ENCODE results near the gene NANOS1. TPM values are rescaled to one million over a fixed set of nuclear protein-coding genes. Genes with fewer than 3 reads are reported as not detected.
"Not testable (repeated sequence)": the region's sequence is repeated elsewhere in the genome, so short reads cannot be mapped to it uniquely, and the experiment has no call there.

NANOS1 gene
- polyA plus RNA-seq, 4 donors: 3.4 to 4.7 (median 3.8) TPM

GRCh38 chr10:119006451-119007210 is 22.9 kb upstream of the NANOS1 start:
- DNase-seq (ENCODE audit: low read depth in 4 of 4, low spot score in 3 of 4): no peak

DNA sequence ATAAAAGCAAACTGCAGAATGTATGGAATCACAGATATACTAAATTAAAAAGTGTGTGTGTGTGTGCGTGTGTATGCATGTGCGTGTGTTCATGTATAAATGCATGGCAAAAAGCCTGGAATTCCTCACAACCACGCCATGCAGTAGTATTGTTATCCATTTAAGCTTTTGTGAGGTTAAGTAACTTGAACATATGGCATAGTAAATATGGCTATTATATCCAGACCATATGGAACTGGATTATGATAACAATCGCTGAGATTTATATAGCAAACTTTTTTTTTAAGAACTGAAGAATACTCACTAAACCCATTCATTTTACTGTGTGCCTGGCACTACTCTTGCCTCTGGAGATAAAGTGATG is 22.3 kb upstream of the NANOS1 start:
- no peak for DNase-seq (ENCODE audit: low read depth in 4 of 4, low spot score in 3 of 4)

- DNase-seq (ENCODE audit: low read depth in 4 of 4, low spot score in 3 of 4): no peak
Measured at GRCh38 chr10:119020627-119020946, 8.9 kb upstream of the NANOS1 start.

DNA sequence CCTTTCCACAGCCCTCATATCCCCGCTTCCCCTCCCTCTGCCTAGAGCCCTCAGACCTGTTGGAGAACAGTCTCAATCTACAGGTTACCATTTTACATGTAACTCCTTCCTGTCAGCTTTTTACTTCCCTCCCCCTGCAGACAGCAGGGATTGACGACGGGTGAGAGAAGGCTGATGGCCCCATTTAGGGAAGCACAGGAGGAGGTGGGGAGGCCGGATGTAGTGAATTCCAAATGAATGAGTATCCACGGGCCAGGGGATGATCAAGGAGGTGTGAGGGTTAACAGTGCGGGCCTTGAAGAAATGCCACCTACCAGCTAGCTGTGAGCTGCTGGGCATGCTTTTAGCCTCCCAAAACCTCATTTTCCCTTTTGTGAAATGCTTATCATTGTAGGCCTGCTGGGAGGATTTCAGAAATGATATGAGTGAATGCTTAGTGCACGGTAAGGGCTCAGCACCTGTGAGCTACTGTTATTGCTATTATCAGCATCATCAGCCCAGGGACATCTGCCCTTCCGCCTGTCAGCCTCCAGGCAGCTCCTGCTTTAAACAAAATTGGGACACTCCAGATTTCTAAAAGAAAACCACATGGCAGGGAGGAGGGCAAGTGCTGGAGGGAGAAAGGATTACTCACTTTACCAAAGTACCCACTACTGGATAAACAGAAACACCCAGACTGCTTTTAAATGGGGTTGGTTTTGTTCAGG is 6.5 kb upstream of the NANOS1 start:
- DNase-seq (ENCODE audit: low read depth in 4 of 4, low spot score in 3 of 4): no peak

- no peak for DNase-seq (ENCODE audit: low read depth in 4 of 4, low spot score in 3 of 4)
Measured at GRCh38 chr10:119023553-119023868, 6.0 kb upstream of the NANOS1 start.

DNA sequence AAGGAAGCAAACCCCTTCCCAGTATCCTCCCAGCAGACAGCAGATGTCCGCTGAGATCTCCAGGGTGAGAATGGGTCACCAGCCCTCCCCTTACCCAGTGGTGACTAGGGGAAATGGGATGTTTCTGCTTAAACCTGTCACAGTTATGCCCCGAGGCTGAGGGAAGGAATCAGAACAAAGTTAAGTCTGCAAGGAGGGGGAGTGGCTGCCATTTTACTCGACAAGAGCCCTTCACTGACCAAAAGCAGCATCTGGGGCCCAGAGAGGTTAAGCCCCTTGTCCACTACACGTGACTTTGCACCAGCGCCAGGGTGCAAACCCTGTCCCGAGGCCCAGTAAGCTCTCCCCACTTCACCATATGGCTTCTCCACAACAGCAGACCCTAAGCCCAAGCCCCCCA is 4.6 kb upstream of the NANOS1 start:
- DNase-seq (ENCODE audit: low read depth in 4 of 4, low spot score in 3 of 4): no peak

DNA sequence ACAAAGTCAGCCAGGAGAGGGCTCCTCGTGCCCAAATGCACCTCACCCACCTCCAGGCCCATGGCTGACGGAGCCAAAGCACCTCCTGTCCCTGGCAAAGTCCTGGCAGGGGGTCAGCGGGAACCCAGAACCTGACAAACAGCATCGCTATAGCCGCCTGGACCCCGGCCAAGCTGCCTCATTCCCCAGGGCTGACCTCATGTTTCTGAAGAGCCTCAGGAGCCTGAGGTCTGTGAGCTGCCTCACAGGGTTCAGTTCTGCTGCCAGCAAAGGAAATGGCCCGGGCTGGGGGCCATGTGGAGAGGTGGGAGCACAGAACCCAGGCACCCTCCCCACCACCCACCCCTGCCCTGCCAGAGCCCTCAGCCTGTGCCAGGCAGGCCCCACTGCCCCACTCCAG is 4.2 kb upstream of the NANOS1 start:
- DNase-seq (ENCODE audit: low read depth in 4 of 4, low spot score in 3 of 4): no peak

DNA sequence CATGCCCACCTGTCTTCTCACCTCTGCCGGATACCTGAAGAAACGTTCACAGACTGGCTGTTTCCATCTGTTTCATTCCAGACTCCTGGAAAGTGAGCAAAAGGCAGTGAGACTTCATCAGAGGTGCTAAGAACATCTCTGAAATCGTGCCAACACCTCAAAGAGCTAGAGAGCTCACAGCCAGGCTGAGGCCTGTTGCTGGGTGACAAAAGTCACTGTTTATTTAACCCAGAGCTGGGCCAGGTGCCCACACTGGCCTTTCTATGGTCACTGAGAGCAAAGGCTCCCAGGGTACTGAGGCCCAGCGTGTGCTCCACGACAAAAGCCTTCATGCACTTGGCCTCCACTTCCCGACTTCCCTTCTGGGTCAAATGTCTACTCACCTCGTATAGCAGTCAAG is 3.7 kb upstream of the NANOS1 start:
- no peak for DNase-seq (ENCODE audit: low read depth in 4 of 4, low spot score in 3 of 4)

DNA sequence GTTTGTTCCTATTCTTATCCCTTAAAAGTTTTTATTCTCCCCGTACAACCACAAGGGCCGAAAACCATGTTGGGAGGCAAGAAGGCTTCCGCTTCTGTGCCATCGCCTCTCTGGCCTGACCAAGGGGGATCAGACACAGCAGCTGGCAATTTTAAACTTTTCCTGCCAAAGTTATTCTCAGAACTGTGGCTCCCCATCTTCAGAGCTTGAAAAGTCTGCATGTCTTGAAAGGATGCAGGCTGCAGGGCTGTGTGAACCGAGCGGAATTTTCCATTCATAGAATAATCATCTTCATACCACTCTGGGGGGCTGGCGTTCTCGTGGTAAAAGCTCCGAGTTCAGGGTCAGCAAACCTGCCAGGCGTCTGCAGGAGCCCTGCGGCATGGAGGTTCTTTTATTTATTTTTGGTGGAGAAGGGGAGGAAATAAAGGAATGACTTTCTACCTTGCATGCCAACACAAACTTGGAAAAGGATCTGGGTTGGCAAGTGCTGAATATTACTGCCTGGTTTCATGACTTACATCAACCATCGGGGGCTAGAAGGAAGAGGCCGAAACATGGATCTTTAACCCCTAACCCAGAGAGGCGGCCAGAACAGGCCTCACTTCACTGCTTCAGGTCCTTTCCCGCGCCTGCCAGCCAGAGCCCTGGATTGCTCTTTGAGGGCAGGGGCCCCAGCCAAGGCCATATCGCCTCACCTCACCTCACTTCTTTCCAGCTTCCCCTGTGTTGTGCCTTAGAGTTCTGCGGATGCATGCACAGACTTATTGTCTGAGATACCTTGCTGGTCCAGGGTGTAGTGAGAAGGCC is 3.0 kb upstream of the NANOS1 start:
- no peak for DNase-seq (ENCODE audit: low read depth in 4 of 4, low spot score in 3 of 4)

GRCh38 chr10:119028445-119028899 is 1.0 kb upstream of the NANOS1 start:
- DNase-seq (ENCODE audit: low read depth in 4 of 4, low spot score in 3 of 4): not testable (repeated sequence)

DNA sequence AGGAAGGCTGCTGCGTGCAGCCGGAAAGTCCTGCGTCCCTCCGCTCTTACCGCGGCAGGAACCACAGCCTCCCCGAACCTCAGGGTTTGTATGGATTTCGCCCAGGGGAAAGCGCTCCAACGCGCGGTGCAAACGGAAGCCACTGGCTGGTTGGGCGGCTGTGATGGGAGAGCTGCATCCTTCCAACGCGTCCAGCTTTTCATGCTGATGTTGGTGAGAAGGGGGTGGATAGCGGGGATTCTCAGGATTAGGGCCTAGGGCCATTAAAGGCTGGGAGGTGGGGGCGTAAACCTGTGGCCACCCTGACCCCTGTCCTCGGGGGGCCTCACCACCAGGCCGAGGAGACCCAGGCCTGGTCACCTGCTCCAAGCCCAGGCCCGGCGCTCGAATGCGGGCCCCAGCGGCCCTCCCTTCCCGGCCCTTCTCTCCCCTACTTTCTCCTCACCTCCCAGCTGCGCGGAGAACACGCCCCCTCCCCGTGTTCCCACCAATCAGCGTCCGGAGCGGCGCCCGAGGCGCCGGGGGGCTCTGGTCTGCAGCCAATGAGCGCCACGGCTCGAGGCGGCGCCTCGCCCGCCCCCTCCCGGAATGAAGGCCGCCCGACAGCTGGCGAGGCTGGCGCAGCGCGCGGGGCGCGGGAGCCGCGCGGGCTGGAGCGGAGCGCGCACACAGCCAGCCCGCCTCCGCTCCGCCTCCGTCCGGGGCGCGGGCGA is 458 bp upstream of the NANOS1 start:
- DNase-seq (ENCODE audit: low read depth in 4 of 4, low spot score in 3 of 4): peak; percentile 80 to 82 (median 80)

DNA sequence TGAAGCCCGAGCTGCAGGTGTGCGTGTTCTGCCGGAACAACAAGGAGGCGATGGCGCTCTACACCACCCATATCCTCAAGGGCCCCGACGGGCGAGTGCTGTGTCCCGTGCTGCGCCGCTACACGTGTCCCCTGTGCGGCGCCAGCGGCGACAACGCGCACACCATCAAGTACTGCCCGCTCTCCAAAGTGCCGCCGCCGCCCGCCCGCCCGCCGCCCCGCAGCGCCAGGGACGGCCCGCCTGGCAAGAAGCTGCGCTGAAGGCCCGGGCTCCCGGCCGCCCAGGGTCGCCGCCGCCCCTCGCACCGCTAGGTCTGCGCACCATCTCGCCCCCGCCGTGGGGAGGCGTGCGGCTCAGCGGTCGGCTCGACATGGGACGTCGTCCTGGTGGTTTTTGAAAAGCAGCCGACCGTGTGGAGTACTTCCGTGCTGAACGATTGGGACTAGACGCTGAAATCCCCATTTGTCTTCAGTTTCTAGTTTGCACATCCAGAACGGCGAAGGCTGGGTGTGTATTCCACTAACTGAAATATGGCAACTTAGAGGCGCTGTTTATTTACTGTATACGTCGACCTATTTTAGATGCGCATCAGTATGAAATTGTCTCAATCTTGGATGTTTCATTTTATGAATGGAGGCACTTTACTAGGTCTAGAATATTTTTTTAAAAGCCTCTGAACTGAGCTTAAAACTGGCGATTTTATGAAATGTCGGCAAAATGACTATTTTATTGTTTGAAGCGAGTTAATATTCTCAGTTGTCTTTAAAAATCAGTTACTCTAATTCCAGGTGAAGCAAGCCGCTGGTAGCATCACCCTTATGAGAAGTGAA is 1.1 kb downstream of the NANOS1 start:
- no peak for DNase-seq (ENCODE audit: low read depth in 4 of 4, low spot score in 3 of 4)

DNA sequence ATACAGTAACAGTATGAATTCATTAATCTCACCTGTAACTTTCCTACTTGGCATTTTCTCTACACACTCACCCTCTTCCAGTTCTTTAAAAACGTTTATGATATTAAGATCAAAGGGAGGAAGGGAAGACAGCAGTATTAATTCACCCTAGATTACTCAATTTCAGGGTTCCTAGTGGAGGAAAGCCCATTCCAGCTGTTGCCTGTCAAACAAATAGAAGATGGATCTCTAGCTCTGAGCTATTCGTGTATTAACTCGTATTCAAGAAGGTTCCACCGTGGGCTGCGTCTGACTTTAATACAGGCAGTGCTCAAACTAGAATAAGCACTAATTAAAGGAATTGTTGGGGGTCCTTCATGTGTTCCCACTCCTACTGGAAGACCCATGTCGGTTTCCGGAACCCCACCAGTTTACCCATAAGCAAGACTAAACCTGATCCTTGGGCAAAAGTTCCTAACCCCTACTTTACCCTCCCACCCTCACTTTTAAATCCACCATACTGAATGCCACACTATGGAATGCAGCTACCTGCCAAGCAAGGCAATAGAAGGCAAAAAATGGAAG is 2.1 kb downstream of the NANOS1 start:
- DNase-seq (ENCODE audit: low read depth in 4 of 4, low spot score in 3 of 4): no peak

GRCh38 chr10:119039161-119039560 is 9.6 kb downstream of the NANOS1 start:
- no peak for DNase-seq (ENCODE audit: low read depth in 4 of 4, low spot score in 3 of 4)

DNA sequence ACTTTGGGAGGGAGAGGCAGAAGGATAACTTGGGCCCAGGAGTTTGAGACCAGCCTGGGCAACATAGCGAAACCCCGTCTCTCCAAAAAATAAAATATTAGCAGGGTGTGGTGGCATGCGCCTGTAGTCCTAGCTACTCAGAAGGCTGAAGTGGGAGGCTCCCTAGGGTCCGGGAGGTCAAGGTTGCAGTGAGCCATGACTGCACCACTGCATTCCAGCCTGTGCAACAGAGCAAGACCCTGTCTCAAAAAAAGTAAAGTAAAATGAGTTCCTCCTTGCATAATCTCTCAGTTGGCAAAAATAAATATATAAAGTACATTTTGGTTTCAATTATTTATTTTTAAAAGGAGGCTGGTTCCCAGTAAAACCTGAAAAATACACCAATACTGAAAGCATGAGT is 11.8 kb downstream of the NANOS1 start:
- no peak for DNase-seq (ENCODE audit: low read depth in 4 of 4, low spot score in 3 of 4)

DNA sequence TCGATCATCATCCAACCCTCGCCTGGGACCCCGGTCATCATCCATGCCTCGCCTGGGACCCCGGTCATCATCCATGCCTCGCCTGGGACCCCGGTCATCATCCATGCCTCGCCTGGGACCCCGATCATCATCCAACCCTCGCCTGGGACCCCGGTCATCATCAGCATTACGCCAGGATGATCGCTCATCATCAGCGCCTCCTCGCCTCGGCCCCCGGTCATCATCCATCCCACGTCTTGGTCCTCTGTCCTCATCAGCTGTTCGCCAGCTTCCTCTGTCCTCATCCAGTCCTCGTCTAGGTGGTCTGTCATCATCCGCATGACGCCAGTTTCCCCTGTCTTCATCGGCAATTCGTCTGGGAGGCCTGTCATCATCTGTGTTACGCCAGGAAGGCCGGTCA is 12.7 kb downstream of the NANOS1 start:
- DNase-seq (ENCODE audit: low read depth in 4 of 4, low spot score in 3 of 4): no peak

- DNase-seq (ENCODE audit: low read depth in 4 of 4, low spot score in 3 of 4): no peak
Measured at GRCh38 chr10:119045561-119045960, 16.0 kb downstream of the NANOS1 start.

DNA sequence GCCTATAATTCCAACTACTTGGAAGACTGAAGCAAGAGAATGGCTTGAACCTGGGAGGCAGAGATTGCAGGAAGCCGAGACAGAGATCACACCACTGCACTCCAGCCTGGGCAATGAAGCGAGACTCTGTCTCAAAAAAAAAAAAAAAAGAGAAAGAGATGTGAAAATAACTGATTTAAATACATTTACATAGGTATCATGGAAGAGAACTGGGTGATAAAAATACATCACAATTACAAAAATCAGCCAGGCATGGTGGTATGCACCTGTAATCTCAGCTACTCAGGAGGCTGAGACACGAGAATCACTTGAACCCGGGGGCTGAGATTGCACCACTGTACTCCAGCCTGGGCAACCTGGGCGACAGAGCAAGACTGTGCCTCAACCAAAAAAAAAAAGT is 19.8 kb downstream of the NANOS1 start:
- DNase-seq (ENCODE audit: low read depth in 4 of 4, low spot score in 3 of 4): no peak

DNA sequence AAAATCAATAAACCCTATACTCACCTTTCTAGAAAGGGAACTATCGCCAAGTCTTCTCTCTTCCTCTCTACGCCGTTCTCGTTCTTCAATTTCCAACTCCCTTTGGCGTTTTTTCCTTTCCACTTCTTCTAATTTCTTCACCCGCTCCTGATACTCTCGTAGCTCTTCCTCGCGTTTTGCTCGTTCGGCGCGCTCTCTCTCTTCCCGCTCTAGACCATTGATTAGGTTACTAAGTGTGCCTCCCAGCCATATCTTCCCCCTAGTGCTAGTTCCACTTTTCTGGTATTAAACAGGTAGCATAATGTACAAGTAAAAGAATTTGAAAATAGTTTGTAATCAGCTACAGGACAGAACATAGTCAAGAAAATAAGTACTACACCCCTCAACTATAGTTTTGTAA is 20.3 kb downstream of the NANOS1 start:
- no peak for DNase-seq (ENCODE audit: low read depth in 4 of 4, low spot score in 3 of 4)

DNA sequence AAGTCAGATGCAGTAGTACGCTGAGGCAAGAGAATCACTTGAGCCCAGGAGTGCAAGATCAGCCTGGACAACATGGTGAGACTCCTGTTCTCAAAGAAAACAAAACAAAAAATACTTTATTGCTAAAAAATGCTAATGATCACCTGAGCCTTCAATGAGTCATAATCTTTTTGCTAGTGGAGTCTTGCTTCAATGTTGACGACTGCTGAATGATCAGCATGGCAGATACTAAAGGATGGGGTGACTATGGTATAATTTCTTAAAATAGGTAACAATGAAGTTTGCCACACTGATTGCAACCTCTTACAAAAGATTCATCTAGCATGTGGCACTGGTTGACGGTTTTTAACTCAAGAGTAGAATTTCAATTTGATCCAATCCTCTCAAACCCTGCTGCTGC is 22.3 kb downstream of the NANOS1 start:
- no peak for DNase-seq (ENCODE audit: low read depth in 4 of 4, low spot score in 3 of 4)
